NCI-H345 (cell line): Measurements from ENCODE around the gene ARSH.
"Not testable (repeated sequence)": the region's sequence is repeated elsewhere in the genome, so short reads cannot be mapped to it uniquely, and the experiment has no call there.

Source experiments
- DNase-seq: peaks from one replicate; lab custom pipeline; 2025; lab: John Stamatoyannopoulos, UW

The ARSH gene

DNA sequence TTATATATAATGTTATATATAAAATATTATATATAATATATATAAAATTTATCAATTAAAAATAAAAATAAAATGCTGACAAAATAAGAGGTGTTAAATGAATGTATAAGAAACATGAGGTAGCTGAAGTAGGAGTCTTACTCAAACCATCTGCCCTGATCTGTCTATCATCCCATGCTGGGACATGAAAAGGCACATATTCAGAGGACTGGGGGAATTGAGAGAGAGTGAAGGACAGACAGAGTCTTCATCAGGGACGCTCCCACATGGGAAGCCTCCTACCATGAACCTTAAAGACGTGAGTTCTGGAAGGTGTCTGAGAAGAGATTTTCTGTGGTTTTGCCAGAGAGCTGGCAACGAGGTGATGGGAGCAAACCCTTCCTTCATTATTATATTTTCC is 30.9 kb downstream of the ARSH start:
- no peak for DNase-seq

DNA sequence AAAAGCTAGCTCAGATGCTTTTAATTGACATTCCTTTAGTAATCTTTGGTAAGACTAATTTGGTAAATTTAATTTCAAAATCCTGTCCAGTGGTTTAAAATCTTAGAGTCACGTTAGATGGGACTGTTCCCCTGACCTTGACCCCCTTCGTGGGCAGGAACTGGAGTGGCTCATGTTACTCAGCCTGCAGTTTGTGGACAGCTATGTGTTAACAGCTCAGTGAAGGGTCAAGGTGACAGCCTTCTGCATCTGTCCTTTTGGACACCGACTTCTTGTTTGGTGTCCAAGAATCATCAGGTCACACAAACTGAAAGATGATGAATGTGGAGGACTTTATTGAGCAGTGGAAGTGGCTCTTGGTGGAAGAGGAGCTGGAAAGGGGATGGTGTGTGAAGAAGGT is 37.9 kb downstream of the ARSH start:
- DNase-seq, result no peak

- no peak for DNase-seq
Observed at GRCh38 chrX:3044671-3045070, 38.3 kb downstream of the ARSH start.

DNA sequence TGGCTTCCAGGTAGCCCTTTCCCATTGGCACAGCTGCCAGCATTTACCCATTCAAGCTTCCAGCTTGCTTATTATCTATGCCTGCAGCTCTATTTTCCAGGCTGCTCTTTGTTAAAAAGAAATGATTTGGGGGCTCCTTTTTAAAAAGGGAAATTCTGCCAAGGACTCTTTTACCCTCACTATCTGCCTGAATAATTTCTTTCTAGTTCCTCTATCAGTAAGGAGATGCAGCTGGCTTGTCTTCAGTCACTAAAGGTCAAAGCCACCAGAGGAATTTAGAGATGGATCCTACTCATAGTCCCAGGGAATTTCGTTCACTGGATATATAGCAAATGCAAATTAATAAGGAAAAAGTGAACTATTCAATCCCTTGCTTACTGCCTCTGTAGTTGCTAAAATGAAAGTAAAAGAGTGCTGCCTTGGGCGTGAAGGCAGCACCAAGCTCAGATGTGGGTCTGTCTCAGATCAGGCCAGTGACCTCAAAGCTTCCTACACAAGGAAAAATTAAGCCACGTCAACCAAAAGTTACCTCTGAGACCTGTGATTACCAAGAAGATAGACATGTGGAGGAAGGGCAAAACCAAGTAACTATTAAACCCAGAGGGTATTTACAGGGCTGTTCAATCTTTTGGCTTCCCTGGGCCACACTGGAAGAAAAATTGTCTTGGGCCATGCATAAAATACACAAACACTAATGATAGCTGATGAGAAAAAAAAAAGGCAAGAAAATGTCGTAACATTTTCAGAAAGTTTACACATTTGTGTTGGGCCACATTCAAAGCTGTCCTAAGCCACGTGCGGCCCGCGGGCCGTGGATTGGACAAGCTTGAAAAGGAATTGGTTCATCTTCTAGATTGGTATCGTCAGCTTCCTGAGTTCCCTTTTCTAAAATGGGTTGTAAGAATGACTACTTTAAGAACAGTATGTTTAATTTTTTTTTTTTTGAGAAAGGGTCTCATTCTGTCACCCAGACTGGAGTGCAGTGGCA is 40.2 kb downstream of the ARSH start:
- no peak for DNase-seq

DNA sequence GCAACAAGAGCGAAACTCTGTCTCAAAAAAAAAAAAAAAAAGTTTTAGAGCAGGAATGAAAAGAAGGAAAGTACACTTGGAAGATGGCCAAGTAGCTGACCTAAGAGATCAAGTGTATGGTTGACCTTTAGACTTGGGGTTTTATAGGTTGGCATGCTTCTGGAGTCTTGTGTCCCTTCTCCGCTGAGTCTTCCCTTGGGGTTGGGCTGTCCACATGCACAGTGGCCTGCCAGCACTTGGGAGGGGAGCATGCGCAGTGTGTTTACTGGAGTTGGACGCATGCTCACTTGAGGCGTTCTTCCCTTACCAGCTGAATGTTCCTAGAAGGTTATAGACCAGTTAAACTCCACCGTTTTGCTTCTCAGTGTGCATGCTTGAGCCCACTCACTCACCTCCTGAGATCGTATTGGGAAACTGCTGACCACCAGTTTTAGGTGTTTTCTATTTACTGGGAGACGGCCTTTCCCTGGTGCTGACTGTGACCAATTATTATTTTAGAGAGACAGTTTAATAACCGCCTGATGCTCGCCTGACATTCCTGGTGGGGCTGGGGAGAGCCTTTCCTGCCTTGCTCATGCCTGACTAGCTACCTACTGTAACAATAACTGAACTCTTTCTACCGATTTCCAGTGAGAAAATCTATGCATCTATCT is 44.3 kb downstream of the ARSH start:
- not testable (repeated sequence) for DNase-seq

GRCh38 chrX:3052860-3053259 is 46.5 kb downstream of the ARSH start:
- no peak for DNase-seq

- DNase-seq, result peak; percentile 51
Observed at GRCh38 chrX:3066555-3066954, 60.2 kb downstream of the ARSH start.

GRCh38 chrX:3075959-3076358 is 69.6 kb downstream of the ARSH start:
- no peak for DNase-seq

GRCh38 chrX:3076416-3076991 is 70.2 kb downstream of the ARSH start:
- DNase-seq, result no peak
